Ovary (tissue), 3 donors: ENCODE data around the gene THBS3.

Experiments used
- CTCF ChIP-seq, 3 donors: fragments of 450-650 bp in 2 of 3; fragments of 200-600 bp in 1 of 3; IDR thresholded peaks; one replicate each; pipeline versions ENCODE4 v1.5.1 to v1.8.0; 2016 to 2022; ENCODE audit warnings: antibody characterized with exemption in 3 of 3, mild to moderate bottlenecking in 1 of 3
- EP300 ChIP-seq: sonication (generic); formaldehyde crosslinking; IDR thresholded peaks from one replicate; pipeline ENCODE4 v1.6.1; 2017; ENCODE audit warnings: antibody characterized with exemption
- POLR2A ChIP-seq: fragments of 450-650 bp; IDR thresholded peaks from one replicate; pipeline ENCODE4 v1.6.1; 2017; ENCODE audit warnings: antibody characterized with exemption, mild to moderate bottlenecking, moderate library complexity
- donor health status: DM: no; HTN: no; CAD: no.

- no peak for TF ChIP-seq CTCF (IDR thresholded peaks at IDR 0.05)
- no peak for TF ChIP-seq POLR2A
- no peak for TF ChIP-seq EP300
These were observed 11.3 kb upstream of the THBS3 start for GRCh38 chr1:155218854-155219591.
